RPMI8226 (cell line): ENCODE data around the gene ALK.

ENCODE experiments used
- DNase-seq: peaks from one replicate; pipeline ENCODE4 v3.0.0-alpha.2; 2015

ALK gene

DNA sequence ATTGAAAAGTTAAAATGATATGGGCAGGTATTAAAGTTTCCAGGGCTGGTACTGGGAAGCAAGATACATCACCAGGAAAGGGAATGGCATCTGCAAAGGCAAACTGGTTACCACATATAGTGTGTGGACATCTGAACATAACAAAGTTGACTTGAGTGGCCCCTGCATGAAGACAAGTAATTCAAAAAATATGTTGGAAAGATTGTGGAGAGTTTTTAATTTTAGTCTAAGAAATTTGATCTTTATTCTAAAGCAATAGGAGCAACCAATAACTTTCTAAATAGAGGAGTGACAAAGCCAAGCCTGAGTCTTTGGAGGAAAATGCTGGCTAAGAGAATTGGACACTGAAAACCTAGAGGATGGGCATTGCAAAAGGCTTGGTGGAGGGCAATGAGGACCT lies 278.2 kb downstream of the ALK start:
- DNase-seq = no peak

DNA sequence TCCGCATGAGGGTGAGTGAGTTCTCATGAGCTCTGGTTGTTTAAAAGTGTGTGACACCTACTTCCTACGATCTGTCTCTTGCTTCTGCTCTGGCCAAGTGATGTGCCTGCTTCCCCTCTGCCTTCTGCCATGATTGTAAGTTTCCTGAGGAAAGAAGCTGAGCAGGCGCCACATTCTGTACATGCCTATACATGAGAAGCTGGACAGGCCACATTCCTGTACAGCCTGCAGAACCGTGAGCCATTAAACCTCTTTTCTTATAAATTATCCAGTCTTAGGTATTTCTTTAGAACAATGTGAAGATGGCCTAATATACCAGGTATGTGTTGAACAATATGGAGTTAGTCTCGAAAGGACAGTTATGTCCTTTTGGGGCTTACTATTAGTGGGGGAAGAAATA lies 281.0 kb downstream of the ALK start:
- no peak for DNase-seq

DNA sequence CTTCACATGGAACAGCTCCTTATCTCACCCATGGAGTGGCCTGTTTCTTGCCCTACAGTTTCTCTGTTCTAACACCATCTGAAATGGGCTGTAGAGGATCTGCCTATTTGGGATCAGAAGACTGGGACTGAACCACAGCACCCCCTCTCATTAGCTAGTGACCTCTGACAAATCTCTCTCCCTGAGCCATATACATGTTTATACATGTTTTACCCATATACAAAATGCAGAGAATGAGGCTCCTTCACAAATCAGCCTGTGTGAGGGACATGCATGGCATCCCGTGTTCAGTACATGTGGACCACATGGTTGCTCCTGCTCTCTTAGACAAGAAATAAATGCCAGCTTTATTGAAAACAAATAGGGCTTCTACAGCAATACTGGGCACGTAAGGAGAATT lies 282.7 kb downstream of the ALK start:
- DNase-seq = no peak

DNA sequence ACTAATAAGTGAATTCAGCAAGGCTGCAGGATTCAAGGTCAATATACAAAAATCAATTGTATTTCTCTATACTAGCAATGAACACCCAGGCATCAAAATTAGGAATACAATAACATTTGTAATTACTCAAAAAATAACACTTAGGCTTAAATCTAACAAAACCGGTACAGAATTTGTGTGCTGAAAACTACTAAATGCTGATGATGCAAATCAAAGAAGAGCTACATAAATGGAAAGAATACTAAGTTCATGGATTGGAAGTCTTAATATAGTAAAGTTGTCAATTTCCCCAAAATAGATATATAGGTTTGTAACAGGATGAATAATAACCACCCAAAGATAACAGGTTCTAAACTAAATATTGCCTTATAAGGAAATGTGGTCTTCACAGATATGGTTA lies 286.5 kb downstream of the ALK start:
- no peak for DNase-seq

DNA sequence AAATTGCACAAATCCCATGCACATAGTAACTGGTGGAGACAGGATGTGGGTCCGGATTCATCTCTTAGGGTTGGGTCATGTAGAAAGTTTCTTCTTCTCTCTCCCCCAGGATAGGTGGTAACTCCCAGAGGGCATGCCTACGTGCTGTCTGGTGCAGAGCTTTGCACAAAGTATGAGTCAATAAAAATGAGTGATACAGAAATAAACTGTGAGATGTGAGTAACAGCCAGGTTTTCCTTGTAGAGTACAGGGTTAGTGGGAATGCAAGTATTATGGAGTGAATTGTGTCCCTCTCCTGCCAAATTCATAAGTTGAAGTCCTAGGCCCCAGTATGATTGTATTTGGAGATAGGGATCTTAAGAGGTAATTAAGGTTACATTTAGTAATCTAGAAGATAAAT lies 289.4 kb downstream of the ALK start:
- DNase-seq = no peak

DNA sequence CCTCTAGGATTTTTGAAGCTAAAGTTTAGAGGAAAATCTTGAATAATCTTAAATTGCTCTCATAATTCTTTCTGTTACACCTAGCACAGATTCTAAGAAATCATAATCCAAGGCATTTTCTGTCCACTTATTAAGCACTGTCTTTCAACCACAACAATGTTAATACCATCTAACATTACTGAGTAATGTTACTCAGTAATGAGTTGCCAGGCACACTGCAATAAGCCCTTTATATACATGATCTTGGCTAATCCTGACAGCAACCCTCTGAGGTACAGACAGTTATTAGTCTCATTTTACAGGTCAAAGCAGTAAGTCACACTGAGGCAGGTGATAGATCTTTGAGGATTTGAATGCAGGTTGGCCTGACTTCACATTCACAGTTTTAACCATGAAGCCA lies 291.9 kb downstream of the ALK start:
- DNase-seq = no peak

DNA sequence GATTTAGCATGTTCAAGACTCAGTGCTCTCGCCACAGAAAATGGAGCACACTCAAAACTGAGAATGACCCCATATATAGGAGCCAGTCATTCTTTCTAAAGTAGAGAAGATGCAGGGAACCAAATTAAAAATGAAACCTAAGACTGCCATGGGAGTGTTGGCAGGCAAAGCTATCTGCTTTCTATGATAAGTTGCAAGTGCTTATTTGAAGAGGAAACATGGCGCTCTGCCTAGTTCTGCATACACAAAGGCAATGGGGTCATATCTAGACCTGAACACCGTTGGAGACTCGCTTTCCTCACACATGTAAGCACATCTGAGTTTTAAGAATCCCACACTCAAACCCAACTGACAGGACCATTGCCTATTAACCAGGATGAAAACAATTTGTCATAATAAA lies 292.5 kb downstream of the ALK start:
- no peak for DNase-seq

DNA sequence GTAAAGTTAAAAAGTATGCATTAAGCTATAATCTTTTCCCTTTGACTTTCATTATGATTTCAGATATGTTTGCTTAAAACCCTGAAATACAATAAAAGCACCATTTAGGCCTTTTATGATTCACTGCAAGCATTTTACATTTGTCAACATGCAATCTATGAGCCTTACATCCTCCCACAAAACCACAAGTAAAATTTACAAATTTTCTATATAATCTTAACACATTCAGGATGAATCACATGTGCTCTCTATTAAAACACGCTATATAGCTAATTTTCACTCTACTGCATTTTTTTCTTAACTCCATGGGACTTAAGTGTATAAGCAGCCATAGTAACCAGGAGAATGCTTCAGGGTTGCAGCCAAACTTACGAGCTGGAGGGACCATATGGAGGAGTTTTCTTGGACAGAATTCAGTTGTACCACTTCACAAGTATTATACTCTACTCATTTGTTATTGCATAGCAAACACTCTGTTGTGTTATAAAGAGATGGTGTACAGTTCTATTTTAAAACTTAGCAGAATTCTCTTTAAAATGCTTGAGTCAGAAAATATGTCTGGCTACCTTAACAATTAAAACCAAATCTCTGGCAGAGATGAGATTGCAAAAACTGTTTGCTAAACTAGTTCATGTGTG lies 293.2 kb downstream of the ALK start:
- no peak for DNase-seq

DNA sequence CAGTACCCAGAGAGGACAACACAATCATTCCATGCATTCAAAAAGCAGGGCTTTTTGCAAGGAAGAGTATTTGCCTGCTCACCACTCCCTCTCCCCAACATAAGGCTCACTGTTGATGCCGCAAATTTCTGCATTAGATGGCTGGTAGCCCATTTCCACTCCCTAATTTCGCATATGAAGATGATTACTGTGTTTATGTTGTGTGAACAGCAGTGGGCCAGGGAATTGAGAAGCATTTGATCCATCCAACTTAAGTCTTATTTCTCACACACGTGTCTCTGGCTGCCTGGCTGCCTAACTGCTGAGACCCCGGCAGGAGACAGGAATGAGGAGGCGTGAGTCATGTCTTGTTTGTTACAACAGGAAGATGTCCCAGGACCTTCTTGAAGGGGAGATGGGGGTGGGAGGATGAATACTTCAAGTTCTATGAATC lies 294.1 kb downstream of the ALK start:
- DNase-seq = no peak

DNA sequence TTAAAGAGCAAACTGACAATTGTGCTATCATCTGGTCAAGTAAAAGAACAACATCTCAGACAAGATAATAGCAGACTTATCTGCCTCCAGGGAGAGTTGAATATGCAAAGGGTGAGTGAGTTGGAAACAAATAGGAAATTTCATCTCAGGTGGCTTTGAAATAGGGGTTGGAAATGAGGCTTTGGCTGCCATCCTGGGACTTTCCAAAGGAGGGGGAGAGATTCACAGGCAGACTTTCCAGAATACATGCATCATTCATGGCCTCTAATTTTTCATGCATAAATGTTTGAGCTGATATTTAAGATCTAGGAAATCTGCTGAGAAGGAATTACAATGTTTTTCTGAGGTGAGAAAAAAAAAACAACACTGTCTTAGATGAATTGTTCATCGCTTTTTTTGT lies 300.5 kb downstream of the ALK start:
- no peak for DNase-seq

DNA sequence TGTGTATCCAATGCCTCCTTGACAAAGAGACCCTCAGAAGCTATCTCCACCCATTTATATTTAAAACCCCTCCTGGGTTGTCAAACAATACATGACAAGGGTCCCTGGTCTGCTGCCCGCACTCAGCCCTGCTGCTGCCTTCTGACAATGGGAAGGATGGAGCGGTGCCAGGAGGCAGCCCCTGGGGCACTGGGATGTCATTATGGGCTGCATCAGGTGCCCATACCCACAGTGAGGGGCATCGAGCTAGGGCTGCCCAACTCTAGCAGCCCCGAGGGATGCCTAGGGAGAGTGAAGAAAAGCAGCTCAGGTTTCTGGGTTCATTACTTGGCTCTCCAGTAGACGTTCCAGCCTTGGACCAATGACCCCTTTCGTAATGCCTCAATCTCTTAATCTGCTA lies 301.7 kb downstream of the ALK start:
- no peak for DNase-seq

DNA sequence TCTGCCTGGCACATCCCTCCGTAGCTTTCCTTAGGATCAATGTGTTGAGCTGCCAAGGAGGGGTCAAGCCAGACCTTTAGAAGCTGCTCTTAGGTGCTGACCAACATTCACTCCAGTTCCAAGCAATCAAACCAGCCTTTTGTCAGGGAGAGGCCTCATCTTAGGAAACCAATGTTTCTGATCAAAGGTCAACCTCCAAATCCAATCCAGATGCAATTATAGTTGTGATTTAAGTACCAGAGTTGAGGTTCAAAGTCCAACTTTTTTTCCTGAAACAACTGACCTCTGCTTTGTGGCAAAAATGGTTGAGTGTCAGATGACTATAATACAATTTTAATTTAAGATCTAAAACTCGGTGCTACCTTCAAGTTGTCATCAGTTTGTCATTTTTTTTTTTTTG lies 303.4 kb downstream of the ALK start:
- no peak for DNase-seq

DNA sequence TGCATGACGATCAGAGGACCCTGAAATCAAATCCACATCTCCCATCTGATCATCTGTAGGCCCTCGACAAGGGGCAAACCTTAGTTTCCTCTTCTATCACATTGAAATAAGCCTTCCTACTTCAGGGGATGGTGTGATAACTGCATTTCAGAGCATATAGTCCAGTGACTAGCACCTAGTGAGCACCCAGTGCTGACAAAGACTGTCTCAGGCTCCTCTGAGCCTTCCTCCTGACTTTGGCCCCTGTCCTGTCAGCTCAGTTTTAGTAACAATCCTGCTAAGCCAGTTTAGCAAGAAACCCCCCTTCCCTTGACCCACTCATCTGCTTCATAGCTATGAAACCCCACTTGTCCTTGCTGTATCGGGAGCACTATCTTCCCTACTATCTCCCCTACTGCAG lies 304.0 kb downstream of the ALK start:
- no peak for DNase-seq

DNA sequence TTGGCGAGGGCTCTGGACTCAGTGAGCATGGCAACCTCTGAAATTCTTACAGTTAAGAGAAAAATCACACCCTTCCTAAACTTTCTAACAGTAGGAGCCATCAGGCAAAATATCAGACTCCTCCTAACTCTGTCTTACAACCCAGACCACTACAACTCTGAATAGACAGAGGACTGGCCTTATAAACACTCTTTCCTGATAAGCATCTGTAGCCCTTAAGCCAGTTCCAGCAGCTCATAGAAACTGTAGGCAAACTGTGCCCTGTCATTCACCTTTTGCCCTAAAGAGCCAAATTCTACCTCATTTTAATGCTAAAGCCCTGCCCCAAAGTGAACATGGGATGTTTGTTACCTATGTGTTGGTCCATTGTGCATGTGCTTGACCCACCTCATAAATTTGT lies 304.8 kb downstream of the ALK start:
- no peak for DNase-seq

DNA sequence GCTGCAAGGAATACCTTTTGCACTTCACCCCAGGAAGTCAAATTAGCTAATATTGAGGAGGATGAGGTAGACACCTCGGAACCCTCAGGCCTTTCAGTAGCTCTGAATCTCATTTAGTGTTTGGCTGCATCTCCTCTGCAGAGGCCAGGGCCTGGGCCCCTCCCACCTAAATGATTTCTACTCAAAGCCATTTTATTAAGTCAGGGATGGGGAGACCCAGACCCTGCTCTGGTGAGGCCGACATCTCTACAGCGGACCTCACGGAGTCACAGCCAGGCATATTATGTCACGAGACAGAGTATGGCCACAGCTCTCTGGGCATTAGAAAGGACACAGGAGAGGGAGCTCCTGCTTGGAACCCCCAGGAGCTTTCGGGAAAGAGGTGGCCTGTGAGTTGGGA lies 305.5 kb downstream of the ALK start:
- DNase-seq = no peak

DNA sequence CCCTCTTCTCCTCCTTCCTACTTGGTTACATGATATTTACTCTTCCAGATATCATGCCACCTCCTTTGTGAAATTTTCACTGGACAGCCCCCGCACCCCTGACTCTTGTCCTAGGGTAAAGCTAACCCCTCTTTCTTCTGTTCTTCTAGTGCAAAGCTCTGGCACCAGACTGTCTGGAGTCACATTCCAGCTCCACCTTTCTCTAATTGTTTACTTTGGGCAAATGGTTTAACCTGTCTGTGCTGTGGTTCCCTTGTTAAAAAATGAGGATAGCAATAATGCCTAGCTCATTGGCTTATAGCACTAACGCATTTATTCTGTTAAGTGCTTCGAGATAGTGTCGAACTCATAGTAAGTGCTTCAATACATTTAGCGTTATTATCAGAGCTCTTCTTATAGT lies 306.2 kb downstream of the ALK start:
- no peak for DNase-seq

DNA sequence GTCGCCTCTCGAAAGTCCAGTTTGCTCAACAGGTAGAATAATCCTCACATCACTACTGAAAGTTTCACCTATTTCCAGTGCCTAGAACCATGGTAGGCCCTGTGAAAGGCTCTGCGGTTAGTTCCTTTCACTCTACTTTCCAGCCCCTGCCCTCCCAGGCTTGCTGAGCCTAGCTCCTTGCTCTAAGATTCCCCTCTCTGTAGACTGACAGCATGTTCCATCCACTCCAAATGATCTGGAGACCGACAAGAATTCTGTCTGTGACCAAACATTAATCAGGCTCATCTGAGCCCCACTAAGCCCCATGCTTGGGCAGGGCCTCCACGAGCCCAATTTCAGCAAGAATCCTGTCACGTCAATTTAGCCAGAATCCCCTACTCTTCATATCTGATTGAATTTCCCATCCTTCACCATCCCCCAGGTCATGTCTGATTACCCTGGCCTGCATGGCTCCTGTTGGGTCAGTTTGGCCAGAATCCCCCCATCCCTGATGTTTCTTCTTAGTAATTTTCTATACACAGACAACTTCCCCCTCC lies 307.0 kb downstream of the ALK start:
- DNase-seq = no peak

DNA sequence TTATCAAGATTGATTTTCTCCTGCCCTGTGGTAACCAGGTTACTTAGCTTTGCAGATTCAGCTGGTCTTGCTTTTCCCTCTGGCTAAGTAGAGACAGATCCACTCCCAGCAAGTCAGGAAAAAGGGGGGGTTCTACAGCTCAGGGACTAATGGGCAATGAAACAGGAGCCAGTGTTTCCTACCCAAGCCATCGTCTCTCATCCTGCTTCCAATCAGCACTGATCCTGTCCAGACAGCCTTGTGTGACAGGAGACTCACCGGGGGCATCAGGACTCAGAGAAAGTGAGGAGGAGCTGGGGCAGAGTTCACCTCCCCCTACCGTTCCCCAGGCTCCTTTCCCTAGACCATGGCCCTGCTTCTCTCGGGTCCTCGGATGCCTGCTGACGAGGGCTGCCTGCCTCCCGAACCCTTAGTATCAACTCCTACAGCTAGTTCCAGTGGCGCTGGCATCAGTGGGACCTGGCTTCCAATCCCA lies 307.6 kb downstream of the ALK start:
- no peak for DNase-seq

DNA sequence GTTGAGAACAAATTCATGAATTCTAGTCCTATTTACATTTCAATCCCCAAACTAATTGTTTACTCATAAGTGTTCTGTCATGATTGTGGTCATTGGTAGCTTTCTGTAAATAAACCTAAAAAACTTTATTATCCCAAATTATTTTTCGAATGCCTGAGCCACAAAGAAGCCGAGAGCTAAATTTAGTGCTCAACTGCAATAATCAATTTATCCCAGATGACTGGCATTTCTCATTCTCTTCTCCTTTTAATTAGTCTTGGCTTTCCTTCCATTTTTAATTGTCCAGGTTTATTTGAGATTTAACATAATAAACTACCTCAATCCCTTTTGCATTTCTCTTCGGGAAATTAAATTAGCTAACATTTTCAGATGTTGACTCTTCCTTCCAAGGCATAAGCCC lies 308.3 kb downstream of the ALK start:
- no peak for DNase-seq

DNA sequence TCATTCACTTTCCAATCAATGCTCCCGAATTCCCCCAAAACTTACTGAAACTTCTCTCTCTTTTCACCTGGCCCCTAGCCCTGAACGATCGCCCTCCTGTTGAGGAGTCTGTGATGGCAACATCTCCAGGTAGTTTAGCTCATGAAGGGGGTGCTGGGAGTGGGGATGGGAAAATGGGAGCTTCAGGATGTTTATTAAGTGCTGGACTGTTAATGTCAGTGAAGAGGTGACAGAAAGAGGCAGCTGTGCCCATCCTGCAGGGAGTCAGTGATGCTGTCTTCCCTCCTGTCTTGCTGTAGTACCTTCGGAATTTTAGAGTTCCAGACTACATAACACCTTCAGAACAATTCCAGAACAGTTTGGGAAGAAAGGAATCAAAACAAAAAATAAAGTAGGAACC lies 308.8 kb downstream of the ALK start:
- DNase-seq = no peak

DNA sequence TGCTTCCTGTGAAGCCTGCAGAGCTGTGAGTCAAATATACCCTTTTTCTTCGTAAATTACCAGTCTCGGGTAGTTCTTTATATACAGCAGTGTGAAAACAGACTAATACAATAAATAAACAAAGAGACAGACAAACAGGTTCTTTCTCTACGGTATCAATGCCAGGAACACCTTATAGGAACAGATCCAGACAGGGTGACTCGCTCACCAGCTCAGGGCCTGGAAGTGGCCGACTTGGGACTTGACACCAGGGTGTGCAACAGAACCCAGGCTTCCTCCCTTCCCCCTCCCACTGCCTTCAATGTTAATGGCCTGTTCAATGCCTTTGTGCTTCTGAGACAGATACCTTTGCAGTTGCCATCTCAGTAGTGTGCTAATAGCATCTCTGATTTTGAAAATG lies 309.5 kb downstream of the ALK start:
- no peak for DNase-seq

DNA sequence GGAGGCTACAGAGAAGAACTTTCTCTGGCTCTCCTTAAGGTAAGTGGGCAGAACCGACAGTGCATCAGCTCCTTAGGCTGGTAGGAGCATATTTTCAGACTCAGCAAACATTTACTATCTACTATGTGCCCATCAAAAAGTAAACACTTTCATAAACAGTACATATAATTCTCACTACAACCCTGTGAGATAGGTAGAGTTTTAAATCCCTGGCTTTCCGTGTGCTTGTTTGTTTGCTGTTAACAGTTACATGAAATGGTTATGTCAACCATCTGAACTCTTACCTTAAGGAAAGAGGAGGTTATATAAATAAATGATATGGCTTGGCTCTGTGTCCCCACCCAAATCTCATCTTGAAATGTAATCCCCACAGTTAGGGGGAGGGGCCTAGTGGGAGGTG lies 310.1 kb downstream of the ALK start:
- DNase-seq = no peak

DNA sequence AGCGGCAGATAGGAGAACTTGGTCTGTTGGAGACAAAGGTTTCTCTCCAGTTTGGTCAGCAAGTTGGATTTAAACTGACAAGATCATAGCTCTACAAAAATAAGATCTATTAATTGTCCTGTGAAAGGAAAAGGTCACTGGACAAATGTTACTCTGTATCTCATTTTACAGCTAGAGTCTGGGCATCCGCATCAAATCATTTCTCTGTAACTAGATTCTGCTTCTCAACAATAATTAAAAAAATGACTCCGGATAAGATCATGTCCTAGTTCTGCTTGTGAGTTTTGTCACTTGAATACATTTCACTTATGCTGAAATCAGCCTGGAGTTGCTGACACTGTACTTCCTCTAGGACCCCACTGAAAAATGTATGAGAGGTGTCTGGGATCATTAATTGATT lies 310.8 kb downstream of the ALK start:
- no peak for DNase-seq

DNA sequence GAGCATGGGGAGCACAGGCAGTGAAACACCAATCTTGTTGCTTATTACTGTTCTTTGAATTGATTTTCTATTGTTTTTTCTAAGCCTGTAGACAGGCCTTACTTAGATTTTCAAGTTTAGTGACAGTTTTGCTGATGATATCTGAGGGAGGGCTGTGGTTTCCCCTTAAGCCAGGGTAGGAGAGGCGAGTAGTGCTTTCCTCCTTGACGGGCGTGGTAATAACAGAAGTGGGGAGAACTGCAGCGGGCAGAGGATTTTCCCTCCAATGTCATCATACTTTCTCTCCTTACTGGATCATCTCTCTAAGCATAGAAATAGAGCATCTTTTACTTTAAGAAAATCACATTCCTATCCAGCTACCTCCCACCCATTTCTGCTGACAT lies 314.4 kb downstream of the ALK start:
- DNase-seq = no peak
